Fibroblast of villous mesenchyme (primary cell): Measurements from ENCODE around the gene C16orf86. TPM values are rescaled to one million over a fixed set of nuclear protein-coding genes. Genes with fewer than 3 reads are reported as not detected.
A peak's percentile ranks its signal among the peaks of the same experiment; 100 is the strongest.

Experiments used
- DNase-seq: peaks from one replicate; pipeline ENCODE4 v3.0.0-alpha.2; 2010; ENCODE audit warnings: low read depth
- H3K4me3 ChIP-seq: 2 replicates; pipeline ENCODE4 v1.5.1; 2011; ENCODE audit warnings: low read depth, mild to moderate bottlenecking, low read length
- CTCF ChIP-seq: IDR thresholded peaks from 2 replicates; pipeline ENCODE4 v1.5.1; 2012; ENCODE audit warnings: low read depth, mild to moderate bottlenecking, low read length; ENCODE audit not compliant: insufficient read depth
- total RNA-seq: library from RNA; depleted of rRNA; stranded (reverse); fragments of >200 nt; gene quantifications from 2 replicates; pipeline ENCODE4 v1.2.3, GENCODE V29; 2012

The C16orf86 gene
- total RNA-seq = 1.3 and 3.9 TPM in 2 replicates

GRCh38 chr16:67666559-67667452 is at the start of gene C16orf86, which contains the start of gene ENKD1:
Gene C16orf86, plus strand, starts transcription at chr16:67666814. Its CDS starts 157 bp downstream, at chr16:67666971.
Gene ENKD1, minus strand, starts transcription at chr16:67666750. Its CDS starts 308 bp downstream, at chr16:67666442.
- no peak for TF ChIP-seq CTCF
- peak within 1 kb of the TSS; percentile 73 for H3K4me3 ChIP-seq
- peak; percentile 80 for DNase-seq

GRCh38 chr16:67628216-67628615 is 38.4 kb upstream of the C16orf86 start:
- no peak for DNase-seq
- no peak for TF ChIP-seq CTCF
- no peak overlapping the region for H3K4me3 ChIP-seq

GRCh38 chr16:67632415-67633172 is 34.0 kb upstream of the C16orf86 start:
- peak; percentile 93 for DNase-seq
- TF ChIP-seq CTCF = no peak
- H3K4me3 ChIP-seq = no peak overlapping the region

- DNase-seq = no peak
- H3K4me3 ChIP-seq = no peak overlapping the region
- no peak for TF ChIP-seq CTCF
Measured at GRCh38 chr16:67636713-67637112, 29.9 kb upstream of the C16orf86 start.

GRCh38 chr16:67637625-67638024 is 29.0 kb upstream of the C16orf86 start:
- no peak for DNase-seq
- no peak overlapping the region for H3K4me3 ChIP-seq
- TF ChIP-seq CTCF = no peak

GRCh38 chr16:67641779-67642708 is 24.6 kb upstream of the C16orf86 start:
- TF ChIP-seq CTCF = no peak
- DNase-seq = peak; percentile 48
- no peak overlapping the region for H3K4me3 ChIP-seq
